Activated T-cell treated with anti-CD3 and anti-CD28 coated beads for 24 hours (primary cell): Measurements from ENCODE around the gene PRDM16.

ENCODE experiments used
- DNase-seq: peaks from one replicate; pipeline ENCODE4 v3.0.0-alpha.2; 2020; ENCODE audit warnings: low read depth

The PRDM16 gene

DNA sequence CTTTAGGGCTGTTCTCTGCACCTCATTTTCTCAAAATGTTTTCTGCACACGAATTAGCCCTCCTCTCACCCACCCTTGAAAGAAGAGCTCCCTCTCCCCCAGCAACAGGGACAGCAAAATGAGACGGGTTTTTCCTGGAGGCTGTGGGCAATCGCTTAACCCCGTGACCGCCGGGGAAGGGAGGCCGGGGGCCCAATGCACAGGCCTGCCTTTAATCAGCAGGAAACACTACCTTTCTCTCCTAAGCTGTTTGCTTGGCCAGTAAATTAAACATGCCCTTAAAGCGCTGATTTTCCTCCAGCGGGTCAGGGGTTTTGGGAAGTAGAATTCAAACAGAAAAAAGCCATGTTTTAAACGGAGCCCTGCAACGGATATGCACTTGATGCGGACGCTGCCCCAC is 114.4 kb downstream of the PRDM16 start:
- DNase-seq, result no peak

DNA sequence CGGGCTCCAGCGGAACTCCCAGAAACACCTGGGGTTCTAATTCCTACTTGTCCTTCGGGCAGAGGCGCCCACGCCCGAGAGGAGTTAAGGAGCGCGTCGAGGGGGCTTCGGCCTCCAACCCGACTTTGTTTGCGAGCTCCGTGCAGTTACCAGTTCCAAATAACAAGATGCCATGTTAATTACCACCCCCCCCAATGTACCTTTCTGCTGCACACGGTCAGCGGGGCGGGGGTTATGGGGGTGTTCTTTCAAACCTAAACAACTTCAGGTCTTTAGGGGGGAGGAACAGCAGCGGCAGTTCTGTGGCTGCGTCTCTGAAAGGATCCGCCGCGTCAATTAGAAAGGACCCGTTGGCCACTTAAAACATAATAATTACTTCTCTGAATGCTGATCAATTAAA is 114.8 kb downstream of the PRDM16 start:
- no peak for DNase-seq

DNA sequence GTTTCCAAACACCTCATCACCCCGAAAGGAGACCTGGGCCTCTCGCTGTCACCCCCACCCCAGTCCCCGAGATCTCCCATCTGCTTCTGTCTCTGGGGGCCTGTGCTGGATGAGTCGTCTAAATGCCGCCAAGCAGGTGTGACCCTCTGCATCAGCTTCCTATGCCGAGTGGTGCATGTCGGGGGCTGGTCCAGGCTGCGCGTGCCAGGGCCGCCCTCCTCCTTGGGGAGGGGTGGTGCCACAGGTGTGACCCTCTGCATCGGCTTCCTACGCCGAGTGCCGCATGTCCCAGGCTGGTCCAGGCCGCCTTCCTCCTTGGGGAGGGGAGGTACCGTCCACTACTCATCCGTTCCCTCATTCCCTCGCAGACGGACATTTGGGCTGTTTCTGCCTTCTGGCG is 115.7 kb downstream of the PRDM16 start:
- no peak for DNase-seq

DNA sequence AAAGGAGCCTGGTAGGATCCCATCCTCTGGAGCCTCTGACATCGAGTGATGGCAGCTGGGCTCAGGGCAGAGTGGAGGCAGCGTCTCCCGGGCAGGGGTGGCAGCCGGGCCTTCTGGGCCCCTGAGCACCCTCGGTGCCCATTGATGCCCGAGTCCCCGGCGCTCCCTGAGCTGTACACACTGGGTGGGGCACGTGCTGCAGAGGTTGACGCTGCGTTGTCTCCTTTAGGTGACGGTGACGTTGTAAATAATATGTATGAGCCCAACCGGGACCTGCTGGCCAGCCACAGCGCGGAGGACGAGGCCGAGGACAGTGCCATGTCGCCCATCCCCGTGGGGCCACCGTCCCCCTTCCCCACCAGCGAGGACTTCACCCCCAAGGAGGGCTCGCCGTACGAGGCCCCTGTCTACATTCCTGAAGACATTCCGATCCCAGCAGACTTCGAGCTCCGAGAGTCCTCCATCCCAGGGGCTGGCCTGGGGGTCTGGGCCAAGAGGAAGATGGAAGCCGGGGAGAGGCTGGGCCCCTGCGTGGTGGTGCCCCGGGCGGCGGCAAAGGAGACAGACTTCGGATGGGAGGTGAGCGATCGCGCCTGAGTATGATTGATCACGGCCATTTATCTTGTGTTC is 117.0 kb downstream of the PRDM16 start:
- DNase-seq, result no peak

DNA sequence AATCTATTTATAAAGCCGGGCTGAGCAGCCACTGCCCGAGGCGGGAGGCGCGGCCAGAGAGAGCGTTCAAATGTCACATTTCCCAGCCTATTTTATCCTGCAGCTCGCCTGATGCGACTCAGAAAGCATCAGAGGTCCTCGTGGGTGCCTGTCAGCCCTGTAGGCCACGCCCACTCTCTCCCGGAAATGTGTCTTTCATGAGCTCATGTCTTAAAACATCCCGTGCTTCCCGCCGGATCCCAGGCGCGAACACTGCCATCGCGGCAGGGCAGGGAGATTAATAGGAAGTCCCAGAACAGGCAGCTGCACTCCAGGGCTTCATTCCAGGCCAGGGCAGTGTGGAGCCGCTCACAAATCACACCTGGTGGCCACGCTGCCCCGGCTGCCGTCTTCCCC is 117.5 kb downstream of the PRDM16 start:
- DNase-seq, result no peak

DNA sequence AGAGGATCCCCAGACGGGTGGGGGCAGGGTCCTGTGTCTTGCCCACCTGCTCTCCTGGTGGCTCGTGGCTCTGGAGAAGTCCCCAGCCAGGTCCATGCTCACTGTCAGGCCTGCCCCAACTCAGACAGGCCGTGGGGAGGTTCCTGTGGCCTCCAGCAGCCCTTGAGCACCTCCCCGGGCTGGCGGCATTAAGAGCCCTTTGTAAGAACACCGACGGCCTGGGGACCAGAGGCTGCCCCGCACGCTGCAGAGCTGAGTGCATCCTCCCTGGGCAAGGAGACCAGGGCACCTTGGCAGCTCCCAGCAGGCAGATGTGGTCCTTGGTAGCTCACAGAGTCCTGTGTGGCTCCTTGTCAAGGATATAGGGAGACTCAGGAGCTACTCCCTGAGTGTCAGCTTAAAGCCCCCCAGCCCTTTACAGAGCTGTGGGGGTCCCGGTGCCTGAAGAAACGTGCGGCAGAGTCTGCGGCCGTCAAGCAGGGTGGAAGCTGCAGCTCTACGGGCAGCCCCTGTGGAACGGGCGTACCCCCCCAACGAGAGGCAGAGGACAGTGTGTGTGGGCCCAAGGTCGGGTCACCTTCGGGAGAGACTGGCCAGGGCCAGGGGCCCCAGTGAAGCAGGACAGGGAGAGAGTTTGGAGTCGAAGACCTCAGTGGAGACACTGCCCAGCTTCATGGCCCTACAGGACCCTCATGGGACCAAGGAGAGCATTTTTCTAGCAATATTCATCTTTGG is 118.6 kb downstream of the PRDM16 start:
- DNase-seq, result no peak

DNA sequence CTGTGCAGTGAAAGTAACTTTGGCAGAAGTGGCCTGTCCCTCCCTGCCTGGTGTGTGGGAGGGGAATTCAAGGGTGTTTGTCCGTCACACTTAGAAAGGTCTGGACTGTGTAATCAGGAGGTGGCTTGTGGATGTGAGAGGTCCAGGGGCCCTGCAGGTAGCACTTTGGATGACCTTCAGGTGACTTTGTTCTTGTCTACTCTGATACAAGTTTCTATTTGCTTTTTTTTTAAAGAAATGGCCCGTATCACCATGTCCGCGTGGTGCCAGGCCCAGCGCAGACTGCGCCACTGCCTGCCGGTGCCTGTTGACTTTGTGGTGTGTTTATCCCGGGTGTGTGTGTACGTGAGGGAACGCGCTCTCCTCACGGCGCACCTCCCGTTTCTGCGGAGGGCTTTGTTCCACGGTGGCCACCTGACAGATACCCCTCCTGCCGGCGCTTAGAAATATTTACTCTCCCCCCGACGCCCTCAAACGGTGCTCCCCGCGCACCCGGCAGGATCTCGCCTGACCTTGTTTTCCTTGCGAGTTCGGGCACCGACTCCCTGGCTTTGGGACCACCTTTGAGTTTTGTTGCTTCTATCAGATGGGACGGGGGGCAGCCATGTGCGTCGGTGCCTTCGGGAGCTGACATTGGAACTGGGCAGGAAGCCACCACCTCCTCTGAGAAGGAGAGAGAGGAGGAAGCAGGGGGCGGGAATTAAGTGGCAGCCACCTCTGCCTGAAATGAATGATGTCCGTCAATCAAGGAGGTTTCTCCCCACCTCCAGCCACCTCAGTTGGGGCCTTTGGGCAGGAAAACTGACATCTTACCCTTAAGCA is 119.4 kb downstream of the PRDM16 start:
- DNase-seq, result no peak

DNA sequence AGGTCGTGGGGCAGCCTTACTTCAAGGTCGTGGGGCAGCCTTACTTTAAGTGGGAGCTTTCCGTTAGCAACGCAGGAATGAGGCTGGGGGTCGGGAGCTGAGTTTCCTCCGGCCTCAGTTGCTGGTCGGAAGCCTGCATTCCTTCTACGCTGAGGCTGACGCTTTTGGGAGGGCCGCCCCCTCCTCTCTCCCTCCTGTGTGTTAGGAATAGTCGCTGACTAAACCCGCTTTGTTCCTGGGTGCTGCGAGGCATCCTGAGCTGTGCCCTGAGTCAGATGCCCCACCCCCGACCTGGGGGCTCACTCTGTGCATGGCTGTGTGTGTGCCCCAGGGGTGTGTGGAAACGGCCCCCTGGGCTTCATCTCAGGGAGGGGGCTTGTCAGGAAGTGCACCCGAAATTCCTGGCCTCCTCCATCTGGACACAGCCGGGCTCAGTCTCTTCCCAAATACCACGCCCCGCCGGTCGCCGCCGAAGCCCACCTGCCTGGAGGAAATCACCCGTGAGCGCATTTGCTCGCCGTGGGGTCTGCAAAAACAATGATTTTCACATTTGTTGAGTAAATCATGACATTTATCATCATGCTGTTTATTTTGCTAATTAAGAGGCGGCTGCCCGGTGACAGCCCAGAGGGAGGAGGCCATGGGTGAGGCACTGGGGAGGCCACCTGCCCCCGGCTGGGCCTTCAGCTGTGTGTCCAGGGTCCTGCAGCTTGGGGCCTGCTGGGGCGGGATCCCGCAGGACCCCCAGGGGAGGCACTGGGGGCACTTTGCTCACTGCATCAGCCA is 121.4 kb downstream of the PRDM16 start:
- DNase-seq, result no peak

DNA sequence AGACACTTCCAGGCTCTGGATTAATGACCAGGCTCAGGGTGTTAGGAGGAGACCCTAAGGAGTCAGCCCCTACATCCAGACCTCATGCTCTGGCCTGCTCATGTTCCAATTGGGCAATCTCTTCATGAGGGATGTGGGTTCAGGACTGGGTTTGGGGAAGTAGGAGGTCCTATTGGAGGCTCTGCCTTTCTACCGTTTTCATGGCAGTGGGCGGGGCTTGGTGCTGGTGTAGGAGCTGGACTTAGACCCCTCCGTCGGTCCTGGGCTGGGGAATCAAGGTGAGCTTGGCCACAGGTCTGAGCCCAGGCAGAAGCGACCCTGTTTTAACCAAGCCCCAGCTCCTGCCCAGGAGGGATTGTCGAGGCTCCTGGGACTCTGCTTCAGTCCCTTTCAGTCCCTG is 123.4 kb downstream of the PRDM16 start:
- no peak for DNase-seq

DNA sequence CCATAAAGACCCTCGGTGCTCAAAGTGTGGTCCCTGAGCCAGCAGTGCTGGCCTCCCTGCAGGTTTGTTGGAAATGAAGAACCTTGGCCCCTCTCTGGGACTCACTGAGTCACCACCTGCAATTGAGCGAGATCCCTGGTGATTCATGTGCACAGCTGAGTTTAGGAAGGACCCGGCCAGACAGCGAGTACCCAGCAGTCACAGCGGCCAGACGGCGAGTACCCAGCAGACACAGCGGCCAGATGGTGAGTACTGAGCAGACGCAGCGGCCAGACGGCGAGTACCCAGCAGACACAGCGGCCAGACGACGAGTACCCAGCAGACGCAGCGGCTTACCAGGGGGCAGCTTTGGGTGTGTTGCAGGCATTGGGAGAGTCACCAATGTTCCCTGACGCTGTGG is 123.8 kb downstream of the PRDM16 start:
- DNase-seq, result no peak

DNA sequence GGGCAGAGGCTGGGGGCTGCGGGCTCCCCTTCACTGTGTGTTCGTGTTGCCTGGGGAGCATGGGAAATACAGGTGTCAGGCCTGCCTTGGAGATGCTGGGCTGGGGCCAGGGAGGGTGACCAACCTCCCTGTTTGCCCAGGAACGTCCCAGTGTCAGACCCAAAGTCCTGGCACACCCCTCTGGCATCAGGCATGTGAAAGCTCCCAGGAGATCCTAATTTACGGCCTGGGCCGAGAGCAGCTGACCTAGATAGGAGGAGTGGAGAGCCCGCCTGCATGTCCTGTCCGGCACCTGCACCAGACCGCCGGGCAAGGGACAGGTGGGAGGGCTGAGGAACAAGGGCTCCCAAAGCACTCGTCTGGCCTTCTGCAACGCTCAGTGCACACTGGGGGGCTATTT is 124.8 kb downstream of the PRDM16 start:
- DNase-seq, result no peak

DNA sequence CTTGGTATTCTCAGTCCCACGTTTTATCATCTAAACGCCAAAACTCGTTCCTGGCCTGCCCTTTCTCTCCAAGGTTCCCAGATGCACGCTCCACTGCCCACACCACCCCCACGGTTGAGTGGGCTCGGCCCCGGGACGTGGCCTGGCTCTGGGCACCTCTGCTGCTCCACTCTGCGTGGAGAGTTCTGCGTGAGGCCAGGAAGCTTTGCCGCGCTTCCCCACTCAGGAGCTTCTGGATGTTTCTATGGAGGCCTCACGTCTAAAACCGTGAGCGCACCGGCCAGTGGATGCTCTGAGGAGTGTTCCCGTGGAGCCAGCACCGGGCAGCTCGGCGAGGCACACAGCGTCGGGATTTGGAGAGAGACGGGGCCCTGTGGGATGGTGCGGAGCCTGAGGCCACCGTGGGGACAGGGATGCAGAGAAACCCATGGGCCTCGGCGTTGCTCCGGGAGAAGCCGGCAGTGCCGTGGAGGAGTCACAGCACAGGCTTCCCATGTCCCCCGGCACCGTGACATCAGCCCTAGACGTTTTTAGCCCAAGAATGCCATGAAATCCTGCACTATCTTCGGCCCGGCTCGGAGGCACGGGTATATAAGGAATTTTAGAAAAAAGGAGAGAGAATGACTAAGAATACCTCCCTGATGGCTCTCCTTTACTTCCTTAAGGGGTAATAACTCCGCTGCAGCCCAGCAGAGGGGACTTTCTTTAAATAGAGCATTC is 125.9 kb downstream of the PRDM16 start:
- DNase-seq, result no peak

DNA sequence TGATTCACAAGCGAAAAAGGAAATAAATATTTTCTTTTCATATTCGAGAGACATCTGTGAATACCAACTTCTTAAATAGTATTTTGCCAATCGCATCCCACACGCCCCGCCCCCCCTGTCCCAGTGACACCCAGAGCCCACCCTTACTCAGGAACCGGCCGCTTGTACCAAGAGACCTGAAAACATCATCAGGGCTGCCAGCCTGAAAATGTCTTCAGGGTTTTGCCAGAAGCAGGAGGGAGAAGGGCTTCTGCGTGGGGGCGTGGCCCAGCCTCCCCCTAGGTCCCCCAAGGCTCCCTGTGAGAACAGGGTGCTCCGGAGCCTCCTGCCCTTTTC is 126.4 kb downstream of the PRDM16 start:
- no peak for DNase-seq

DNA sequence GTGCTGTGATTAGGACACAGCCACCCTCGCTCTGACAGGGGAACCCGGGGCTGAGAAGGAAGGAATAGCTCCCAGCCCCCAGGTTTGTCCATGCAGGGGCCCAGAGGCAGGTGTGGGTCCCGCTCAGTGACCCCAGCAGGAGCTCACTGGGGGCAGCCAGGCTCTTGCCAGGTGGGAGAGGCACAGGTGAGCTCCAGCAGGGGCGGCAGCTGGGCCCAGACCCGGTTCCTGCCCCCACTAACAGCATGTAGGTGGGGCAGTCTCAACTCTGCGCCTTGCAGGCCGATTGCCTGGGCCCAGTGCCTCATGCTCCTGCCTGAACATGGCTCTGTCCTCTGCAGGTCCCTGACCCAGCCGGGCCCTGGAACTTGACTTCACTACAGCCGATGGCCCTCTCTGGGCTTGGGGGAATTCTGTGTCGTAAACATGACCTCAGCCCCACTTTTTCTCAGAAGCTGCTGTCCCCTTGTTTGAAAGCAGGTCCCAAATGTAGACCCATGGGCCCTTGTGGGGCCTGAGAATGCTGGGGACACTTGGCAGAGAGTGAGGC is 127.0 kb downstream of the PRDM16 start:
- DNase-seq, result no peak

DNA sequence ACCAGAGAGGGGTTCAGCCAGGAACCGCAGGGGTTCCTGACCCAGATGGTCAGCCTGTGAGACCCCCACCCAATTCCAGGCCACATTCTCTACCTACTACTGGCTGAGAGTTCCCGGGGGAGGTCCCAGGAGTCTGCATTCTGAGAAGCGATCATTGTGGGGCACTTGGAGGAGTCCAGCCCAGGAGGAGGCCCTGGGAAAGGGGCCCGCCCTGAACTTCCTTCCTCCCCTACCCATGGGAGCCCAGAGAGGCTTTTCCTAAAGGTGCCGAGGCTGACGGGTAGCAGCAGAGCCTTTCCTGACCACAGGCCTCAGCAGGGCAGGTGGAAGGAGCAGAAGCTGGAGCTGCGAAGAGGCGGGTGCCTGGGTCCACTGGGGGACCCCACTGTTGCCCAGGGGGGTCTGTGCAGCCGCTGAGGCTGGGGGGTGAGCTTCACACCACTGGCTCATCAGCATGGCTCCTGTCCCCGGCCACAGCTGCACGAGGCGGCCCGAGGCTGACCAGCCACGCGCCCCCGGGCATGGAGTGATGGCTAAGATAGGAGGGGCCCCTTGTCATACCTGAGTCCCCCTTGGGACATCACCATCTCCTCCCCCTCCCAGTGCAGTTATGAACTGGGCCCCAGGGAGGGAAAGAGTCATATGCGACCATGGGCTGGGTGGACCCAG is 127.7 kb downstream of the PRDM16 start:
- no peak for DNase-seq

DNA sequence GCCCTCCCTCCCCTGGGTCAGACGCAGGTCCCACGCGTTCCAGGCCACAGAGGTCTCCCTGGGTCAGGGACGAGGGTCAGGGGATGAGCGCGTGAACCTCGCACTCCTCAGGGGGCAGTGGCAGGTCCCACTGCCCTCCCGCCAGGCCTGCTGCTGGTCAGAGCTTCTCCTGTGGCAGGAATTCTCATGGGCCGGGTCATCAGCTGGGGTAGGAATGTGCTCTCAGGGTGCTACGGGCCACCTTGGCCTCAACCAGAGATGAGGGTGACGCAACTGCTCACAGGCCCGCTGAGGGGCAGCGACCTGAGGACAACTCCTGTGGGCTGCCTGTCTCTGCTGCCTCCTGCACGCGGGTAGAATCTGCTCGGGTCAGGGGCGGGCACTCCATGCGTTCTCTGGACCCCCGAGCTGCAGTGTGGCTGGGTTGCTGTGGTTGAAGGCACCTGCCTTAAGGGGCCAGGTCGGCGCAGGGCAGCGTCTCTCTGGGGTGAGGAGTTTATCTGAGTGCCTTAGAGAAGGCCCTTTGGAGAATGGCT is 128.8 kb downstream of the PRDM16 start:
- no peak for DNase-seq

DNA sequence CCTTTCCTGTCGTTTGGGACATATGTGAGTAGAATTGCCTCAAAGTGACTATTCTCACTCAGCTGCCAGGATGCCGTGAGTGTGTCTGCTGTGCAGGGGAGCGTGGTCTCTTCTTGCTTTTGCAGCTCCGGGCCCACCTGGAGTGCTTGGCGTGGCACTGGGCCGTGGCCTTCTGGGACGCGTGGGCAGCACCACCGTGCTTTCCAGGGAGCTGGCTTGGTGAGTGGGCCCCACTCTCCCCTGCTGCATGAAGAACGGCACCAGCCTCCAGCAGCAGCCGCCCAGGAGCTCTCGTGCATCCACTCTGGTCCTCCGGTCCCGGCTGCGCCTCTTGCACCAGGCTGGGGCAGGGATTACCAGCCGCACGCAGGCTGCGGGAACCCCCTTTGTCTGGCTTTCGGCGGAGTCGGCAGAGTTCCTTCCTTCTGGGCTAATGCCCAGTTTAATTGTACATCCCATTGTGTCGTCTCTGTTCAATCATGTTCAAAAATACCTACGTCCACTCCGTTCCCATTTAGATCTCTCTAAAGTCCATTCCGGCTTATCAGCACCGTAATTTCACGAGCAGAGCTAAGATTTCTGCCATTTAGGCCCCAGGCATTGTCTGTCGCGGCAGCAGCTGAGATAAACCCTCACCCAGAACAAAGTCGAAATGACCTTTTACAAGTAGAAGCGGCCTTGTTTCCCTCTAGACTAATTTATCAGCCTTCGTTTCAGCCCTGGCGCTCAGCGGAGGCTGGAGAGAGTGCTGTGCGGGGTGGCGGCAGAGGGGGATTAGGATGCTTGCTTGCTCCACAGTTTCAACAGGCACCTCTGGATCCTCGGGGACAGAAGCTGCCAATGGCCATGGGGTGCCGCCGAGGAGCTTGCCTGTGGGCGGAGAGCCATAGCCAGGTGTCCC is 129.6 kb downstream of the PRDM16 start:
- no peak for DNase-seq

DNA sequence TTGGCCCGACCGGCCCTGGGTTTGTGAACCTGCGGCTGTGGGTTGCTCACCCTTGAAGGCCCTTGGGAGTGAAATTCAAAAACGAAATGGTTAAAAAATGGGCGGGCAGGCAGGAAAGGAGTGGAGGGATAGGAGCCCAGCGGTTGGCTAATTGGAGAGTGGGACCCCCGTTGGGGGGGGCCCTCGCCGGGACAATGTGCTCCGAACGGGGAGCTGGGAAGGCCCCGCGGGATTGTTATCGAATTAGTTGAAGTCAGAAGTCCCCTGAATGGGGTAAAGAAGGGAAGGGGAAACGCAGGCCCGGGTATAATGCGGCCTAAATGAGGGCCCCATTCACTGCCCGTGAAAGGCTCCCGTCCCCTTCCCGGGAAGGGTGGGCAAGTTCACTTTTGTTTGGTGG is 135.7 kb downstream of the PRDM16 start:
- no peak for DNase-seq

DNA sequence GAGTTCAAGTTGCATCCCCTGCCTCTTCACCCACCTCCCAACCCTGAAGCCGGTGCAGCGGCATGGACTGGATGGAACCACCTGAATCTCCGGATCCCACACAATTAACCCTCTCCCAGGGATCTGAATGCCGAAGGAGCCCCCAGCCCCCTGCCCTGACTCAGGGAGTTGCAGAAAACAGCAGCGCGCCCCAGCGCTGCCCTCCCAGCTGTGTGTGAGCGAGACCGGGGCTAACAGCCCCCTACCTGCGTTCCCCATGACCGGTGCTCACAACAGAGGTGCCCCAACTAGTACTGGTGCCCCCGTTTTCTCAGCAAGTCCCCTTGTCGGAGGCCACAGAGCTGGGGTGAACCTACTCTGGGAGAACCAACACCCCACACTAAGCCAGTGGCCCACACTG is 136.8 kb downstream of the PRDM16 start:
- DNase-seq, result no peak

DNA sequence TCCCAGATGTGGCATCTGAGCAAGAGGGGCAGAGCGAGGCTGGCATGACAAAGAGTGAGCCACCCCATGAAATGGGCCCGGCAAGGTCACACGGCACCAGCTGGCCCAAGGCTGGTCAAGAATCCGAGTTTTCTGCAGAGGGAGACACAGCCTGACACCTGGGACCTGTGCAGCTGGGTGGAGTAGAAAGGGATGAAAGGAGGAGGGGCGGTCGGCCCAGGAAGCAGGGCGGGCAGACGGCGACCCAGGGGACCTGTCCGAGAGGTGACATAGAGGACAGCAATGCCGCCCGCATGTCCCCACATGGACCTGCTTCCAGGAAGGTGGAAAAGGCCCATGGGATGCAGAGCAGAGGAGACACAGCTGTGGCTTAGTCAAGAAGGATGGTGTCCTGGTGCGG is 137.7 kb downstream of the PRDM16 start:
- no peak for DNase-seq
